HG03432 (cell line): ENCODE results near the gene MARK1.

Experiments
- ATAC-seq: cut with Tn5 transposase; IDR thresholded peaks from one replicate; pipeline ENCODE4 v1.9.1; 2021; ENCODE audit warnings: mild to moderate bottlenecking, moderate library complexity; ENCODE audit not compliant: unreplicated experiment

MARK1 gene

GRCh38 chr1:220528679-220529501, 954 bp downstream of the MARK1 start:
- peak; percentile 16 for ATAC-seq

- no peak for ATAC-seq
Observed at GRCh38 chr1:220529521-220530020, 1.6 kb downstream of the MARK1 start.

- no peak for ATAC-seq
Observed at GRCh38 chr1:220533504-220534109, 5.7 kb downstream of the MARK1 start.

- no peak for ATAC-seq
Observed at GRCh38 chr1:220544901-220545303, 17.0 kb downstream of the MARK1 start.

GRCh38 chr1:220550811-220551399, 23.0 kb downstream of the MARK1 start:
- no peak for ATAC-seq

GRCh38 chr1:220551718-220552117, 23.8 kb downstream of the MARK1 start:
- ATAC-seq: no peak

- no peak for ATAC-seq
Observed at GRCh38 chr1:220552672-220553260, 24.8 kb downstream of the MARK1 start.

GRCh38 chr1:220556641-220557040, 28.7 kb downstream of the MARK1 start:
- ATAC-seq: no peak

- no peak for ATAC-seq
Observed at GRCh38 chr1:220563564-220563963, 35.6 kb downstream of the MARK1 start.

GRCh38 chr1:220564216-220564615, 36.3 kb downstream of the MARK1 start:
- no peak for ATAC-seq

GRCh38 chr1:220565670-220566069, 37.7 kb downstream of the MARK1 start:
- ATAC-seq: no peak

- ATAC-seq: no peak
Observed at GRCh38 chr1:220566869-220567268, 38.9 kb downstream of the MARK1 start.

GRCh38 chr1:220572416-220572815, 44.5 kb downstream of the MARK1 start:
- no peak for ATAC-seq

GRCh38 chr1:220573836-220574235, 45.9 kb downstream of the MARK1 start:
- ATAC-seq: no peak

GRCh38 chr1:220575718-220576497, 48.0 kb downstream of the MARK1 start:
- no peak for ATAC-seq

GRCh38 chr1:220577926-220578325, 50.0 kb downstream of the MARK1 start:
- ATAC-seq: no peak

- no peak for ATAC-seq
Observed at GRCh38 chr1:220579317-220579716, 51.4 kb downstream of the MARK1 start.

GRCh38 chr1:220592714-220593113, 64.8 kb downstream of the MARK1 start:
- no peak for ATAC-seq

- ATAC-seq: no peak
Observed at GRCh38 chr1:220594356-220594755, 66.4 kb downstream of the MARK1 start.

- ATAC-seq: no peak
Observed at GRCh38 chr1:220595179-220595578, 67.2 kb downstream of the MARK1 start.

GRCh38 chr1:220604926-220605325, 77.0 kb downstream of the MARK1 start:
- no peak for ATAC-seq
